GM21576 (cell line): ENCODE results near the gene MIB1.
"Not testable (repeated sequence)": the region's sequence is repeated elsewhere in the genome, so short reads cannot be mapped to it uniquely, and the experiment has no call there.

Experiments used
- ATAC-seq: cut with Tn5 transposase; IDR thresholded peaks from one replicate; pipeline ENCODE4 v1.9.1; 2021; ENCODE audit warnings: mild to moderate bottlenecking, moderate library complexity; ENCODE audit not compliant: unreplicated experiment

The MIB1 gene

GRCh38 chr18:21743166-21743832, 2.7 kb downstream of the MIB1 start:
- no peak for ATAC-seq

GRCh38 chr18:21745231-21745630, 4.6 kb downstream of the MIB1 start:
- ATAC-seq, result no peak

DNA sequence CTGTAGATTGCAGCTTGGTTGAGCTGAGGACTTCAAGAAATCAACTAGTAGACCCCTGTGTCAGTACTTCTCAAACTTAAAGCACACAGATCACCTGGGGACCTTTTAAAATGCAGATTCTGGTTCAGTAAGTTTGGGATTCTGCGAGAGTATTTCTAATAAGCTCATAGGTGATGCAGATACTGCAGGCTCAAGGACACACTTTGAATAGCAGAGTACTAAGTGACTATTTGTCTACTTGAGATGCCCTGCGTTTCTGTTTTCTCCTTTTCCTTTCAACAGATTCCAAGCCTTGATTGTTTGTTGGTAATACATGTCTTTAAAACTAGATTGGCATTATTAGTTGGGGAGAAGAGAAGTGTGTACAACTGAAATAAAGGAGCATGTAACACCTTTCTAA, 6.7 kb downstream of the MIB1 start:
- ATAC-seq, result no peak

- no peak for ATAC-seq
Observed at GRCh38 chr18:21747764-21748693, 7.4 kb downstream of the MIB1 start.

DNA sequence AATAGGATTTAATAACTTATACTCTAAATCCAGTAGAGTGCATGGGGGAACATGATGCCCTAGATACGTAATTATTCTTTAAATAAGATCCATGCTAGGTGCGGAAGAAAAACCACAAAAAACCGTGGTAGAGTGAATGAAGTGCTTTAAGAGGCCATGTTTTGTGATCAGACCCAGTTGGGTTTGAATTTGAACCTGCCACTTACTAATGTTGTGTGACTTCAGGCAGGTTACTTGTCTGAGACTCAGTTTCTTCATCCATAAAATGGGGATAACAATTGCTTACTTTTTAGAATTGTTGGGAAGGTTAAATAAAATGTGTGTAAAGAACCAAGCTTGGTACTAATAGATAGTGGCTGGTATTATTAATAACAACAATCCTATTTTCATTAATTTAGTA, 17.2 kb downstream of the MIB1 start:
- ATAC-seq, result no peak

- no peak for ATAC-seq
Observed at GRCh38 chr18:21759836-21760235, 19.2 kb downstream of the MIB1 start.

DNA sequence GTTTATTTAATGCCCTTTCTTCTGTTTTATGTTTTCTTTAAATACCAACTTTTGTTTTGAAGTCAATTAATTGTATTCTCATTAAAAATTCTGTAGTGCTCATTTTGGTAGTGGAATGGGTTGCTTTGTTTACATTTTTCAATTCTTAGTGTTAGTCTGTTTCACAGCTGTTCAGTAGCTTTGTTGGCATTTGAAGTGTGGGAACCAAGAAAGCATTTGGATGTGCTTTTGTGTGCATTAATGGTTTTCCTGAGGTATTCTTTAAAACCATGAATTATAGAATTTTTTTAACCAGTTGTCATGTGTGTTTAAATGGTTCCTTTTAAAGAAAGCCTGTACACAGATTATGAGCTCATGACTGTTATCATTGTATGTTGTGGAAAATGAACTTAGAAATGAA, 19.7 kb downstream of the MIB1 start:
- no peak for ATAC-seq

GRCh38 chr18:21761471-21762115, 21.0 kb downstream of the MIB1 start:
- no peak for ATAC-seq

DNA sequence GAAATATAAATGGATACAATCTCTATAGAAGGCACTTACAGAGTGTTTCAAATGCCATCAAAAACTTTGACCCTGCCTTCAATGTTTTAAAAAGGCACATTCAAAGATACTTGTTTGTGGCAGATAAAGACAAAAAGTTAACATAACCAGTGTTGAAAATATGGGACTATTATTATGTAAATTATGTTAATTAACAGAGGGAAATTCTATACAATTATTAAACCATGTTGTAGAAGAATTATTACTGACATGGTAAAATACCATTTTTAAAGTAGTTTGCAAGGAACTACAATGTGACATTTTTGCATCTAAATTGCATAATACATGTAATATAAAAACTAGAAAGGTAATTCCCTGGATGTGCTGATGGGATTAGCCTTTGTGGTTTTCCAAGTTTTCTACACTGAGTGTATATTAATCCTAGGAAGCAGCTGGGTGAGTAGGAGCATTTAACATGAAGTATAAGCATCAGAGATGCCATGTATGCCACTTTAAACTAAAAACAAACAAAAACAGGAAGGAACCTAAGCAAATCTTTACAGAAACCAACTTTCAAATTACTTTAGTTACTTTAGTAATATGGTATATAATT, 21.7 kb downstream of the MIB1 start:
- ATAC-seq, result no peak

- ATAC-seq, result no peak
Observed at GRCh38 chr18:21763846-21764646, 23.5 kb downstream of the MIB1 start.

- ATAC-seq, result no peak
Observed at GRCh38 chr18:21769206-21769605, 28.6 kb downstream of the MIB1 start.

DNA sequence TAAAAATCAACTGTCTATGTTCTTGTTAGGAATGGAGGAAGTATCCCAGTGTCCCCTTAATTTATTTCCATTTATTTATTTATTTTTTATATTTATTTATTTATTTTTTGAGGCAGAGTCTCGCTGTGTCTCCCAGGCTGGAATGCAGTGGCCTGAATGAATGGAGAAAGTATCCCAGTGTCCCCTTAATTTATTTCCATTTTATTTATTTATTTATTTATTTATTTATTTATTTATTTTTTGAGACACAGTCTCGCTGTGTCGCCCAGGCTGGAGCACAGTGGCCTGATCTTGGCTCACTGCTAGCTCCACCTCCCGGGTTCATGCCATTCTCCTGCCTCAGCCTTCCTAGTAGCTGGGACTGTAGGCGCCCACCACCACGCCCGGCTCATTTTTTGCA, 34.1 kb downstream of the MIB1 start:
- ATAC-seq, result no peak

DNA sequence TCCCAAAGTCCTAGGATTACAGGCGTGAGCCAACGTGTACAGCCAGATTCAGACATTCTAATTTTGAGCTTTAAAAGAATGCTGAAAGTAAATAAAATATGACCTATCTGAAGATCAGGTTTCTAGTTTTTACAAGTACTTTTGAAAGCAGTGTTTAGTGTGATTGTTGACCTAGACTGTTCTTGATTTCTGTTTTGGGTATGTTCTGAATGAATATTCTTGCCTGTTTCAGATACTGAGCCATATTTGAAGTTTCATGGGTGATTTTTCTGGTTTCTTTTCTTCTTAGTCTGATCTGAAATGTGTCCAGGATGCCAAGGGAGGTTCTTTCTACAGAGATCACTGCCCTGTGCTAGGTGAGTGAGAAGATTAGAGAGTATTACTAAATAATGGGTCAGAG, 37.2 kb downstream of the MIB1 start:
- ATAC-seq, result peak; percentile 52

- no peak for ATAC-seq
Observed at GRCh38 chr18:21786526-21786925, 45.9 kb downstream of the MIB1 start.

GRCh38 chr18:21796089-21796488, 55.5 kb downstream of the MIB1 start:
- ATAC-seq, result not testable (repeated sequence)

GRCh38 chr18:21798126-21798525, 57.5 kb downstream of the MIB1 start:
- no peak for ATAC-seq

- ATAC-seq, result no peak
Observed at GRCh38 chr18:21799721-21800120, 59.1 kb downstream of the MIB1 start.

- ATAC-seq, result no peak
Observed at GRCh38 chr18:21803495-21803894, 62.9 kb downstream of the MIB1 start.

- ATAC-seq, result no peak
Observed at GRCh38 chr18:21805771-21806366, 65.3 kb downstream of the MIB1 start.

DNA sequence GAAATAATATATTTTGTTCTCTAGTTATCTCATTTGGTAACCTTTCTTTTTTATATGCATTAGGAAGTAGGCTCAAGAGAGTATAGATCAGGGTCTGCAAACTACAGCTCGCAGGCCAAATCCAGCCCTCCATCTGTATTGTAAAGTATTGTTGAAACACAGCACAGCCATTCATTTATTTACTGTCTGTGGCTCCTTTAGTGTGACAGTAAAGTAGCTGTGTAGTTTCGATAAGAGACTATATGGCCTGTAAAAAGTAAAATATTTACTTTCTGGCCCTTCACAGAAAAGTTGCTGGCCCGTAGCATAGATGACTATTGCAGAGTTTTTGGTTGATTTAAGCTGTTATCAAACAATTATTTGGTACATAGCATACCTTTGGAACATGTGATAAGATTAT, 67.6 kb downstream of the MIB1 start:
- ATAC-seq, result no peak
